Stimulated activated CD4-positive, alpha-beta T cell treated with anti-CD3 and anti-CD28 coated beads, Interleukin-4, amount 100 ng/mL, for 1 hour (primary cell): Measurements from ENCODE around the gene INTS11.

ENCODE experiments used
- DNase-seq: peaks from one replicate; pipeline ENCODE4 v3.0.0-alpha.2; 2020

Gene INTS11

GRCh38 chr1:1284221-1285101 lies 40.0 kb downstream of the INTS11 start:
- DNase-seq = no peak

- no peak for DNase-seq
Measured at GRCh38 chr1:1283821-1284220, 40.6 kb downstream of the INTS11 start.

- DNase-seq = no peak
Measured at GRCh38 chr1:1282998-1283397, 41.5 kb downstream of the INTS11 start.

- no peak for DNase-seq
Measured at GRCh38 chr1:1281533-1282321, 42.7 kb downstream of the INTS11 start.

GRCh38 chr1:1280782-1281481 lies 43.5 kb downstream of the INTS11 start:
- DNase-seq = no peak

- no peak for DNase-seq
Measured at GRCh38 chr1:1279028-1279427, 45.4 kb downstream of the INTS11 start.

- no peak for DNase-seq
Measured at GRCh38 chr1:1278620-1279019, 45.8 kb downstream of the INTS11 start.

GRCh38 chr1:1275836-1276235 lies 48.6 kb downstream of the INTS11 start:
- no peak for DNase-seq

GRCh38 chr1:1274931-1275431 lies 49.5 kb downstream of the INTS11 start:
- DNase-seq = no peak

- DNase-seq = no peak
Measured at GRCh38 chr1:1274299-1274930, 50.0 kb downstream of the INTS11 start.

GRCh38 chr1:1273512-1274298 lies 50.8 kb downstream of the INTS11 start, which contains the start of gene UBE2J2:
Gene UBE2J2 (minus strand): TSS chr1:1273854. CDS start chr1:1267992, 5,862 bp downstream.
- peak; percentile 92 for DNase-seq

- DNase-seq = no peak
Measured at GRCh38 chr1:1273209-1273511, 51.3 kb downstream of the INTS11 start.

GRCh38 chr1:1272341-1273208 lies 51.9 kb downstream of the INTS11 start:
- no peak for DNase-seq

- no peak for DNase-seq
Measured at GRCh38 chr1:1270813-1271212, 53.6 kb downstream of the INTS11 start.

- DNase-seq = no peak
Measured at GRCh38 chr1:1268284-1268682, 56.2 kb downstream of the INTS11 start.

GRCh38 chr1:1267488-1268283 lies 56.8 kb downstream of the INTS11 start:
- DNase-seq = no peak

- no peak for DNase-seq
Measured at GRCh38 chr1:1264868-1265272, 59.6 kb downstream of the INTS11 start.

GRCh38 chr1:1264026-1264425 lies 60.4 kb downstream of the INTS11 start:
- no peak for DNase-seq

- no peak for DNase-seq
Measured at GRCh38 chr1:1262758-1263157, 61.7 kb downstream of the INTS11 start.

GRCh38 chr1:1262071-1262470 lies 62.4 kb downstream of the INTS11 start:
- DNase-seq = no peak
